Upper lobe of left lung (tissue), 4 donors: Measurements from ENCODE around the gene BIRC7.

Experiments
- CTCF ChIP-seq, 6 experiments: fragments of 450-650 bp in 4 of 6; fragments of 200-600 bp in 2 of 6; sonication (generic) in 2 of 6; IDR thresholded peaks; one replicate each; pipeline ENCODE4 v1.5.1; 2016 to 2019; ENCODE audit warnings: antibody characterized with exemption in 6 of 6
- POLR2A ChIP-seq, 4 donors: fragments of 450-650 bp; IDR thresholded peaks; one replicate each; pipeline ENCODE4 v1.5.1; 2016 to 2017; ENCODE audit warnings: antibody characterized with exemption in 4 of 4, mild to moderate bottlenecking in 2 of 4
- POLR2AphosphoS5 ChIP-seq, 2 donors: sonication (generic); formaldehyde crosslinking; IDR thresholded peaks; one replicate each; pipeline ENCODE4 v1.5.1; 2017; ENCODE audit warnings: antibody characterized with exemption in 2 of 2

GRCh38 chr20:63261060-63261794 is 25.5 kb downstream of the BIRC7 start:
- no peak for TF ChIP-seq POLR2AphosphoS5 (IDR thresholded peaks at IDR 0.05)
- TF ChIP-seq CTCF (IDR thresholded peaks at IDR 0.05), result no peak
- no peak for TF ChIP-seq POLR2A (IDR thresholded peaks at IDR 0.05)
